ENCODE data around the gene USP32.

The USP32 gene

DNA sequence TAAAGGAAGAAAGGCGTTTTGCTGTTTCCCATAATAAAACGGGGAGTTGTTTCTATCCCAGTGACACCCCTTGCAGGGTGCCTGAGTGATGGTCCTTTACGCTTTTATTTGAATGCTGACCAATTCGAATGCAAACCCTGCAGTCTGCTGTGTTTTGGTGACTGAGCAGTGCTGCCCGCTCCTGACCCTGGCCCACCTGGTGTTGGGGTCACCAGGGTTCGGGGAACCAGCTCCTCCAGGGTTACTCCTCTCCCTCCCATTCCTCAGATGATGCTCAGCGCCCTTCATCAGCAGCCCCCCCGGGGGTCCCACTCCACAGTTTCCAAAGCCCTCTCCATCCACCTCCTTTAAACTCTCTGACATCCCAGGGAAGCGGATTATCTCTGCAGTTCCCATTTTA is 236.1 kb downstream of the USP32 start:
- TF ChIP-seq, protein P1, sequence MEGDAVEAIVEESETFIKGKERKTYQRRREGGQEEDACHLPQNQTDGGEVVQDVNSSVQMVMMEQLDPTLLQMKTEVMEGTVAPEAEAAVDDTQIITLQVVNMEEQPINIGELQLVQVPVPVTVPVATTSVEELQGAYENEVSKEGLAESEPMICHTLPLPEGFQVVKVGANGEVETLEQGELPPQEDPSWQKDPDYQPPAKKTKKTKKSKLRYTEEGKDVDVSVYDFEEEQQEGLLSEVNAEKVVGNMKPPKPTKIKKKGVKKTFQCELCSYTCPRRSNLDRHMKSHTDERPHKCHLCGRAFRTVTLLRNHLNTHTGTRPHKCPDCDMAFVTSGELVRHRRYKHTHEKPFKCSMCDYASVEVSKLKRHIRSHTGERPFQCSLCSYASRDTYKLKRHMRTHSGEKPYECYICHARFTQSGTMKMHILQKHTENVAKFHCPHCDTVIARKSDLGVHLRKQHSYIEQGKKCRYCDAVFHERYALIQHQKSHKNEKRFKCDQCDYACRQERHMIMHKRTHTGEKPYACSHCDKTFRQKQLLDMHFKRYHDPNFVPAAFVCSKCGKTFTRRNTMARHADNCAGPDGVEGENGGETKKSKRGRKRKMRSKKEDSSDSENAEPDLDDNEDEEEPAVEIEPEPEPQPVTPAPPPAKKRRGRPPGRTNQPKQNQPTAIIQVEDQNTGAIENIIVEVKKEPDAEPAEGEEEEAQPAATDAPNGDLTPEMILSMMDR (IDR thresholded peaks at IDR 0.05; ENCODE audit: control extremely low read depth, extremely low read depth, low read depth, missing control alignments), result no peak
- CTCF ChIA-PET, result no interaction called here
- no peak for DNase-seq (ENCODE audit: extremely low spot score)
- POLR2A ChIA-PET, result no interaction called here

DNA sequence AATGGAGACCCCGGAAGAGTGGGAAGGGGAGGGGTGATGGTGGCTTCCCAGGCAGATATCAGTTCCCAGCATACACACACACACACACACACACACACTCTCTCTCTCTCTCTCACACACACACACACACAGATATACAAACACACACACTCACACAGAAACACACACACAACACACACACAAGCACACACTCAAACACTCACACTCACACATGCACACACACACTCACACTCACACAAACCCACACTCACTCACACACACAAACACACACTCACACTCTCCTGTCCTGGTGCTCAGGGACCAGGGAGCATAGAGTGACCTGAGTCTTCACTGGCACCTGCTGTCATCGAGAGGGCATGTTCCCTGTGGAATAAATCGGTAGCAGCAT is 236.5 kb downstream of the USP32 start:
- no peak for DNase-seq (ENCODE audit: extremely low spot score)
- CTCF ChIA-PET, result no interaction called here
- TF ChIP-seq, protein P1 (IDR thresholded peaks at IDR 0.05; ENCODE audit: control extremely low read depth, extremely low read depth, low read depth, missing control alignments), result no peak
- POLR2A ChIA-PET, result no interaction called here

DNA sequence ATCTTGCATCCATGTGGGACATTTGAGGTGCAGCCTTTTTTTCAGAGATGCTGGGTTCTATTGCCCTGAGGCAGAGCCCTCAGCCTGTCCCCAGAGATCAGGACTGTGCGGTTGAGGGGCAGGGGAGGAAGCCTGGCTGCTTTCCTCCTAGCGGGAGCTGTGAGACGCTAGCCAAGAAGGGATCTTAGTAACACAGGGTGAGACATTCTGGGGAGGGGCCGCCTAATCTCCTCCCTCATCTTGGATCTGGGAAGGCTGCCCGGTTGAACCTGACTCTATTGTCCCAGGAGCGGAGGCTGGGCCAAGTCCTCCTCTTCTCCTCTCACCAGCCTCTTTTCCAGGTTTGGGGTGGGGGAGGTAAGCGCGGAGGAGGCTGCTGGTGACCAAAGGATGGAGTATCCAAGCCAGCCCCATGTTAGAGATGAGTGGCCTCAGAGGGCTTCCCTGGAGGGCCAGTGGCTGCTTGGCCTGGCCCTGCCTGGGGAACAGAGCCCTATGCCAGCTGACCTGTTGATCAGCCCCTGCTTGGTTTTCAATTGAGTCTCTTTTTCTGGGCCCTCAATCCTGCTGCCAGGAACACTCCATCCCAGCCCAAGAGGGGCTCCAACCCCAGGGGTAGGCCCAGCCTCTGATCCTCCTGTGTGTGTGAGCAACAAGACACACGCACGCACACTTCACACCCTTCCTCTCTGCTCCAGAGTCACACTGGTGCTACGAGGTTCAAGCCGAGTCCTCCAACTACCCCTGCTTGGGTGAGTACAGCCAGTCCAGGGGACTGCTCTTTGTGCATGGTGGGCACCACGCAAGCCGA is 237.1 kb downstream of the USP32 start:
- DNase-seq (ENCODE audit: extremely low spot score), result no peak
- CTCF ChIA-PET, result no interaction called here
- TF ChIP-seq, protein P1 (IDR thresholded peaks at IDR 0.05; ENCODE audit: control extremely low read depth, extremely low read depth, low read depth, missing control alignments), result no peak
- POLR2A ChIA-PET, result no interaction called here

DNA sequence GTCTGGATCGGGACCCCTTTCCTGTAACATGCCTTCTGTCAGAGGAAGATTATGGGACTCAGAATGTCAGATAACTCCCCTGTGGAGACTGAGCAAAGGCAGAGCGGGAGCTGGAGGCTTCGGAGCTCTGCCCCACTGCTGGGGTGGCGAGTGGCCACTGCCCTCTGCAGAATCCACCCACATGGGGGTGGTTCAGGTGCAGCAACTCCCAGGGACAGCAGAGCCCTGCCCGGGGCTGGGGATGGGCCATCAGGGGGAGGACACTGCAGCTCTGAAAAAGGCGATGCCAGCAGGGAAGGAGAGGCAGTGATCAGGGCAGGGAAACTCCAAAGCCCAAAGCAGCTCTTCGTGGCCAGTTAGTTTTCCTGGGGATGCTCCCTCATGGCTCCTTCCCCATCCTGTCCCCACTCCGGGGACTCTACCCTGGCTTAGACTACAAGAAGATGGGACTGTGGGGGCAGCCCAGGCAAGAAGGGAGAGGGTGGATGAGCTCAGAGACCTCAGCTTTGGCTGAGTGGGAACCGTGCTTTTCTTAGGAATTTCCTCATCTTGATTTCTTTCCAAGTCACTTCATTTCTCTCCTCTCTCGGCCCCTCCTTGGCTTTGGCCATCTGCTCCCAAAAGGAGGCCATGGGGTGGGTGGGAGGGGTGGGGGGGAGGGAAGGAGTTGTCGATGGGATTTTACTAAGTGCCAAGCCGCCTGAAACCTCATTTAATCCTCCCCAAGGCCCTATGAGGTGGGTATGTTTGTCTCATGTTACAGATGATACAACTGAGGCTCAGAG is 238.1 kb downstream of the USP32 start:
- ChIA-PET CTCF (no interaction called here), POLR2A (no interaction called here)
- no peak for DNase-seq (ENCODE audit: extremely low spot score)
- TF ChIP-seq, protein P1 (IDR thresholded peaks at IDR 0.05; ENCODE audit: control extremely low read depth, extremely low read depth, low read depth, missing control alignments), result no peak

DNA sequence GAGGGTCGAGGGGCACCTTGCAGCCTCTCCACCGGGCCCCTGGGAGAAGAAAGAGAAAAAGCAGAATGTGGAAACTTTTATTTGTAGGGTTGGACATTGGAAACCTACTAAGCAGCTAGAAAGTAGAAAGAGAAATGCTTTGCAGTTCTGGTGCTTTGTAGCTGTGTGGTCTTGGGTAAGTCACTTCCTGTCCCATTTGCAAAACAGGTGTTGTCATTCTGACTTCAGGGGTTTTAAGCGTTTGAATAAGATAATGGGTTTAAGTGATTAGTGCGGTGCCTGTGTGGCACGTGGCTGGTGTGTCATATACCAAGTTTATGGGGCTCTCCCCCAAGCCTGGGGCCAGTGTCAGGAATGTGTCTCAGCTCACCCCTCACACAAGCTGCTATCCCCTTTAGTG is 240.6 kb downstream of the USP32 start:
- TF ChIP-seq, protein P1 (IDR thresholded peaks at IDR 0.05; ENCODE audit: control extremely low read depth, extremely low read depth, low read depth, missing control alignments), result no peak
- POLR2A ChIA-PET, result no interaction called here
- DNase-seq (ENCODE audit: extremely low spot score), result no peak
- CTCF ChIA-PET, result interaction anchor here (2.9 kb wide), 1 partner anchor 10 kb away, joined by 27 read pairs; no protein-coding TSS in a partner anchor

DNA sequence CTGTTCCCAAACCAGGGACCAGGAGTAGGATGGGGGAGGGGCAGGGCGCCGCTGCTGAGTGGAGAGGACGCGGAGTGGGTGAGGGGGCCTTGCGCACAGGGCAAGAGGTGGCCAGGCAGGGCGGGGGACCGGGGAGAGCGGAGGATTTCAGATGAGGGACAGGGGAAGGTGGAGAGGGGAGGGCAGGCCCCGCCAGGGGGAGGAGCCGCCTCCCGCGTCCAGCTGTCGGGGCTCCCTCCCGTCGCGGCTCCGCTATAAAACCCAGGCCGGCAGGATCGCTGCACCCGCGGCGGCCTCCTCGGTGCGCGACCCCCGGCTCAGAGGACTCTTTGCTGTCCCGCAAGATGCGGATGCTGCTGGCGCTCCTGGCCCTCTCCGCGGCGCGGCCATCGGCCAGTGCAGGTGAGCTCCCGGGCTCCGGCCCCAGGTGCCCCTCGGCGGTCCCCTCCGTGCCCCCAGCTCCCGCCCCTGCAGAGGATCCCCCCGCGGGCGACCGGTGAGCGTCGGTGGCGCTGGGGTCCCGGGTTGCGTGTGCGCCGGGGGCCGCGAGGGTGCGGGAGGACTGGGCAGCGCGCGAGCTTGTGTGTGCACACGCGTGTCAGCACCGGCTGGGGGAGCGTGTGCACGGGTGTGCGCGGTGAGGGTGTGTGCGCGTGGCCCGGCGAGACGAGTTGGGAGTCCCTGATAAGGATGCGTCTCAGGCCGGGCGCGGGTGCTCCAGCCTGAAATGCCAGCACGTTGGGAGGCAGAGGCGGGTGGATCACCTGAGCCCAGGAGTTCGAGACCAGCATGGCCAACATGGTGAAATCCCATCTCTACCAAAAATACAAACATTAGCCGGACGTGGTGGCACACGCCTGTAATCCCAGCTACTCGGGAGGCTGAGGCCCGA is 242.0 kb downstream of the USP32 start, which contains the start of gene CA4:
Gene CA4 (plus strand): TSS at position 283 of the 892 bp plus-strand sequence. CDS start 62 bp downstream, at position 345.
- ChIA-PET CTCF (interaction anchor here (2.9 kb wide), 1 partner anchor 8 kb away, joined by 27 read pairs; no protein-coding TSS in a partner anchor), POLR2A (no interaction called here)
- no peak for DNase-seq (ENCODE audit: extremely low spot score)
- TF ChIP-seq, protein P1 (IDR thresholded peaks at IDR 0.05; ENCODE audit: control extremely low read depth, extremely low read depth, low read depth, missing control alignments), result no peak
